ENCODE measurements around the gene HSPBP1. TPM values are rescaled to one million over a fixed set of nuclear protein-coding genes. Genes with fewer than 3 reads are reported as not detected.

HSPBP1 gene
- total and polyA plus RNA-seq, 2 of the 4 experiments (the other 2 are of a cell fraction), result 21.0 to 43.2 TPM

DNA sequence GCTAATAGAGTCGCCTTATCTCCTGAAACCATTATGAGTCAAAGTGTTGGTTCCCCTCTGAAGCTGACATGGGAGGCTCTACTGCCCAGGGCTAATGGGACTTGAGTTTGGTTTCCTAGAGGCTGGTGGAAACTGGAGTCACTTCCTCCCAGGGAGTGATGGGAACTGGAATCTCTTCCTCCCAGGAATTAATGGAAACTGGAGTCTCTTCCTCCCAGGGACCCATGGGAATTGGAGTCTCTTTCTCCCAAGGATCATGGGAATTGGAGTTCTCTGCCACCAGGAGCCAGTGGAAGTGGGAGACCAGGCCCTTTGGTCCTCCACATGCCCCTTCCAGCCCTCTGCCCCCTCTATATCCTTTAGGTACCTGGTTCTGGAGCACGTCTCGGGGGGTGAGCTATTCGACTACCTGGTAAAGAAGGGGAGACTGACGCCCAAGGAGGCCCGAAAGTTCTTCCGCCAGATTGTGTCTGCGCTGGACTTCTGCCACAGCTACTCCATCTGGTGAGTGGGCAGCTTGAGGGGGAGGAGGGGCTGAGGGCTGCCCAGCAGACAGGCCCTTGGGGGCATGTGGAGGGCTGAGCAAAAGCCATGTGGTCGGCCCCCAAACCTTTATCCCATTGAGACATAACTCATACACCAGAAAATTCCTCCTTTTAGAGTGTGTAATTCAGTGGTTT lies 9.3 kb upstream of the HSPBP1 start:
- dilution Hi-C loops (cut with HindIII; ENCODE audit: low sequenced_read_pairs, unreplicated experiment), result no loop called here
- ATAC-seq (ENCODE audit: low read depth), result no peak

More for the DNA sequence above, 9.3 kb upstream of the HSPBP1 start:
- Histone ChIP-seq H4K8ac (ENCODE audit: low read depth in 2 of 2, low read length in 2 of 2) (no peak overlapping the region), H3K9me1 (ENCODE audit: insufficient read depth, low read length) (0 out of 2 replicates have a peak, but pooled peaks cover 2% of the 10 kb centered on the region), H2AFZ (replicated peaks; ENCODE audit: low read length, poor library complexity) (no peak overlapping the region), H3K56ac (ENCODE audit: extremely low read depth, insufficient read depth, low read length) (no peak overlapping the region), H4K20me1 (ENCODE audit: insufficient read depth, low read length) (no peaks in the 10 kb centered on the region), H3K79me1 (ENCODE audit: low read depth in 1 of 2, low read length in 2 of 2) (peaks cover 0 to 19% of the 10 kb centered on the region in 2 experiments; a peak in 1 of 4 replicates), H3K18ac (ENCODE audit: low read depth, low read length) (no peak overlapping the region), H3K9ac (ENCODE audit: low read depth, low read length) (no peak overlapping the region), H3K36me3 (ENCODE audit: control insufficient read depth, insufficient read depth, low read length) (peaks cover 27% of the 10 kb centered on the region), H3K4ac (ENCODE audit: low read depth, low read length) (no peak overlapping the region), H3K4me1 (ENCODE audit: control insufficient read depth, insufficient read depth, low read length) (peaks cover 8% of the 10 kb centered on the region), H3K9me3 (ENCODE audit: control insufficient read depth, insufficient read depth, low read length) (no peaks in the 10 kb centered on the region), H2BK20ac (ENCODE audit: low read depth, low read length) (no peak overlapping the region), H2BK120ac (ENCODE audit: low read depth, low read length) (no peak overlapping the region), H2BK5ac (ENCODE audit: low read depth, low read length, poor library complexity, severe bottlenecking) (no peak overlapping the region), H4K5ac (ENCODE audit: low read depth, low read length) (no peak overlapping the region), H3K4me2 (ENCODE audit: low read depth, low read length) (no peak overlapping the region), H4K91ac (ENCODE audit: insufficient read depth, low read depth, low read length) (no peak overlapping the region), H2AK5ac (ENCODE audit: low read depth, low read length) (no peak overlapping the region), H3K14ac (replicated peaks; ENCODE audit: low read depth, low read length) (no peak overlapping the region), H2BK15ac (ENCODE audit: low read depth, low read length) (no peak overlapping the region), H3K27me3 (ENCODE audit: control insufficient read depth, insufficient read depth, low read length) (no peaks in the 10 kb centered on the region), H3K27ac (ENCODE audit: insufficient read depth, low read length) (no peak overlapping the region), H2AK9ac (replicated peaks; ENCODE audit: low read depth, low read length, poor library complexity) (no peak overlapping the region), H3K23ac (ENCODE audit: low read depth, low read length) (no peak overlapping the region), H3K4me3 (ENCODE audit: insufficient read depth, low read depth, low read length) (no peak overlapping the region)
- POLR2A ChIA-PET (ENCODE audit: unreplicated experiment), result no interaction called here
- in situ Hi-C loops (cut with MboI; ENCODE audit: low sequenced_read_pairs) (loop anchor here (25.0 kb wide), 1 partner anchor 348 kb away; the partner anchor contains the start of genes CCDC106, ZNF580 and ZNF581), intact Hi-C loops (cut with micrococcal nuclease) (no loop called here)
- BruUV-seq (replicated peaks), result no TSS peak
- DNase-seq, result no peak
- WGBS, 2 experiments (ENCODE audit: extremely low coverage in 2 of 2, insufficient read length in 1 of 2), result no CpG with 5 or more reads among the region's 9 CpGs
- TF ChIP-seq NFE2L2 (IDR thresholded peaks at IDR 0.05; ENCODE audit: low read depth, low read length) (no peak), POLR2A (IDR thresholded peaks at IDR 0.05; ENCODE audit: low read depth, low read length) (no peak), FOS (IDR thresholded peaks at IDR 0.05; ENCODE audit: low read depth, low read length) (no peak), RAD21 (IDR thresholded peaks at IDR 0.05; ENCODE audit: low read length) (no peak)
- TF ChIP-seq, protein P1, sequence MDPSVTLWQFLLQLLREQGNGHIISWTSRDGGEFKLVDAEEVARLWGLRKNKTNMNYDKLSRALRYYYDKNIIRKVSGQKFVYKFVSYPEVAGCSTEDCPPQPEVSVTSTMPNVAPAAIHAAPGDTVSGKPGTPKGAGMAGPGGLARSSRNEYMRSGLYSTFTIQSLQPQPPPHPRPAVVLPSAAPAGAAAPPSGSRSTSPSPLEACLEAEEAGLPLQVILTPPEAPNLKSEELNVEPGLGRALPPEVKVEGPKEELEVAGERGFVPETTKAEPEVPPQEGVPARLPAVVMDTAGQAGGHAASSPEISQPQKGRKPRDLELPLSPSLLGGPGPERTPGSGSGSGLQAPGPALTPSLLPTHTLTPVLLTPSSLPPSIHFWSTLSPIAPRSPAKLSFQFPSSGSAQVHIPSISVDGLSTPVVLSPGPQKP (IDR thresholded peaks at IDR 0.05; ENCODE audit: borderline replicate concordance, low read depth, low read length), result no peak
- CTCF ChIA-PET, result no interaction called here
